ENCODE data around the gene NDUFS1. TPM values are rescaled to one million over a fixed set of nuclear protein-coding genes. Genes with fewer than 3 reads are reported as not detected.
A peak's percentile ranks its signal among the peaks of the same experiment; 100 is the strongest.

The NDUFS1 gene
- total and polyA plus RNA-seq, 9 of the 15 experiments (the other 6 are each of a cell fraction or from before 2014, with no cell fraction given), result 75.0 to 130 (median 91.5) TPM

DNA sequence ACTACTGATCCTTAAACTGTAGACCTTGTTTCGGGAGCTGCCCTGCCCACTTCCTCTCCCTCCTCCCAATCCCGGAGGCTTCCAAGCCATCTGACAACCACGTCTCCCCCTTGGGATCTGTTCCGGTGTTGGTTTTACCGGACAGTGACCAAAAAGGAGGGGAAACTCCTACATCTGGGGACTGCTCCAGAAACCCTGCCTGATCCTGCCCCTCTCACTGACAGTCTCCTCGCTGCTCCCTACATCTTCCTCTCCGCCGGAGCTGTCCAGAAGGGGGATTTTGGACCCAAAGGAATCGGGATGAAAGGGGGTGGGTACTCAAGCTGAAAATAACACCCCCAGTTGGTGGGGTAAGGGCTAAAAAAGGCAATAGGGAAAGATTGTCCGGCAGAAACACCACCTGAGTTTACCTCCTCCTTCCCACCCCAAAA lies 74.8 kb downstream of the NDUFS1 start (continued):
- TF ChIP-seq, protein P1, sequence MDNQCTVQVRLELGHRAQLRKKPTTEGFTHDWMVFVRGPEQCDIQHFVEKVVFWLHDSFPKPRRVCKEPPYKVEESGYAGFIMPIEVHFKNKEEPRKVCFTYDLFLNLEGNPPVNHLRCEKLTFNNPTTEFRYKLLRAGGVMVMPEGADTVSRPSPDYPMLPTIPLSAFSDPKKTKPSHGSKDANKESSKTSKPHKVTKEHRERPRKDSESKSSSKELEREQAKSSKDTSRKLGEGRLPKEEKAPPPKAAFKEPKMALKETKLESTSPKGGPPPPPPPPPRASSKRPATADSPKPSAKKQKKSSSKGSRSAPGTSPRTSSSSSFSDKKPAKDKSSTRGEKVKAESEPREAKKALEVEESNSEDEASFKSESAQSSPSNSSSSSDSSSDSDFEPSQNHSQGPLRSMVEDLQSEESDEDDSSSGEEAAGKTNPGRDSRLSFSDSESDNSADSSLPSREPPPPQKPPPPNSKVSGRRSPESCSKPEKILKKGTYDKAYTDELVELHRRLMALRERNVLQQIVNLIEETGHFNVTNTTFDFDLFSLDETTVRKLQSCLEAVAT (IDR thresholded peaks at IDR 0.05), result 0 out of 4 replicates have a peak, but pooled peaks of 1 of the 2 experiments have one; percentile 42
- TF ChIP-seq, protein P2, sequence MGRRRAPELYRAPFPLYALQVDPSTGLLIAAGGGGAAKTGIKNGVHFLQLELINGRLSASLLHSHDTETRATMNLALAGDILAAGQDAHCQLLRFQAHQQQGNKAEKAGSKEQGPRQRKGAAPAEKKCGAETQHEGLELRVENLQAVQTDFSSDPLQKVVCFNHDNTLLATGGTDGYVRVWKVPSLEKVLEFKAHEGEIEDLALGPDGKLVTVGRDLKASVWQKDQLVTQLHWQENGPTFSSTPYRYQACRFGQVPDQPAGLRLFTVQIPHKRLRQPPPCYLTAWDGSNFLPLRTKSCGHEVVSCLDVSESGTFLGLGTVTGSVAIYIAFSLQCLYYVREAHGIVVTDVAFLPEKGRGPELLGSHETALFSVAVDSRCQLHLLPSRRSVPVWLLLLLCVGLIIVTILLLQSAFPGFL (CRISPR knock-in tag; IDR thresholded peaks at IDR 0.05), result no peak
- TF ChIP-seq MAZ (CRISPR knock-in tag; conservative IDR thresholded peaks at IDR 0.05 in 1 of 2, IDR thresholded peaks at IDR 0.05 in 1 of 2), result peak in 1 of 2 experiments; percentile 31; a peak in 2 of 4 replicates
- TF ChIP-seq YY1 (IDR thresholded peaks at IDR 0.05; ENCODE audit: borderline replicate concordance in 1 of 3, control insufficient read depth in 1 of 3, extremely low read depth in 1 of 3, insufficient read depth in 3 of 3, insufficient read length in 1 of 3, insufficient replicate concordance in 2 of 3, low read depth in 1 of 3, low read length in 2 of 3), result peak in 1 of 3 experiments; percentile 22
- TF ChIP-seq TAF1 (IDR thresholded peaks at IDR 0.05; ENCODE audit: control insufficient read depth, extremely low read depth, insufficient read depth, low read length, severe bottlenecking), result peak; percentile 22
- no peak for TF ChIP-seq WHSC1 (IDR thresholded peaks at IDR 0.05; ENCODE audit: low read length)
- peak; percentile 16; the same call in 1 of the 2 replicates for TF ChIP-seq GABPB1 (CRISPR knock-in tag; IDR thresholded peaks at IDR 0.05)
- TF ChIP-seq POLR2B (IDR thresholded peaks at IDR 0.05; ENCODE audit: low read depth, partially characterized antibody), result peak; percentile 55
- no peak for TF ChIP-seq NEUROD1 (IDR thresholded peaks at IDR 0.05; ENCODE audit: borderline replicate concordance, low read depth, low read length, partially characterized antibody)
- no peak for TF ChIP-seq NELFE (IDR thresholded peaks at IDR 0.05; ENCODE audit: insufficient read depth, insufficient read length)
- peak; percentile 52; the same call in 1 of the 2 replicates for TF ChIP-seq SUPT5H (IDR thresholded peaks at IDR 0.05)
- TF ChIP-seq ZNF232 (CRISPR knock-in tag; IDR thresholded peaks at IDR 0.05), result no peak
- TF ChIP-seq MIER1 (IDR thresholded peaks at IDR 0.05; ENCODE audit: low read depth), result no peak
- TF ChIP-seq, protein P3, sequence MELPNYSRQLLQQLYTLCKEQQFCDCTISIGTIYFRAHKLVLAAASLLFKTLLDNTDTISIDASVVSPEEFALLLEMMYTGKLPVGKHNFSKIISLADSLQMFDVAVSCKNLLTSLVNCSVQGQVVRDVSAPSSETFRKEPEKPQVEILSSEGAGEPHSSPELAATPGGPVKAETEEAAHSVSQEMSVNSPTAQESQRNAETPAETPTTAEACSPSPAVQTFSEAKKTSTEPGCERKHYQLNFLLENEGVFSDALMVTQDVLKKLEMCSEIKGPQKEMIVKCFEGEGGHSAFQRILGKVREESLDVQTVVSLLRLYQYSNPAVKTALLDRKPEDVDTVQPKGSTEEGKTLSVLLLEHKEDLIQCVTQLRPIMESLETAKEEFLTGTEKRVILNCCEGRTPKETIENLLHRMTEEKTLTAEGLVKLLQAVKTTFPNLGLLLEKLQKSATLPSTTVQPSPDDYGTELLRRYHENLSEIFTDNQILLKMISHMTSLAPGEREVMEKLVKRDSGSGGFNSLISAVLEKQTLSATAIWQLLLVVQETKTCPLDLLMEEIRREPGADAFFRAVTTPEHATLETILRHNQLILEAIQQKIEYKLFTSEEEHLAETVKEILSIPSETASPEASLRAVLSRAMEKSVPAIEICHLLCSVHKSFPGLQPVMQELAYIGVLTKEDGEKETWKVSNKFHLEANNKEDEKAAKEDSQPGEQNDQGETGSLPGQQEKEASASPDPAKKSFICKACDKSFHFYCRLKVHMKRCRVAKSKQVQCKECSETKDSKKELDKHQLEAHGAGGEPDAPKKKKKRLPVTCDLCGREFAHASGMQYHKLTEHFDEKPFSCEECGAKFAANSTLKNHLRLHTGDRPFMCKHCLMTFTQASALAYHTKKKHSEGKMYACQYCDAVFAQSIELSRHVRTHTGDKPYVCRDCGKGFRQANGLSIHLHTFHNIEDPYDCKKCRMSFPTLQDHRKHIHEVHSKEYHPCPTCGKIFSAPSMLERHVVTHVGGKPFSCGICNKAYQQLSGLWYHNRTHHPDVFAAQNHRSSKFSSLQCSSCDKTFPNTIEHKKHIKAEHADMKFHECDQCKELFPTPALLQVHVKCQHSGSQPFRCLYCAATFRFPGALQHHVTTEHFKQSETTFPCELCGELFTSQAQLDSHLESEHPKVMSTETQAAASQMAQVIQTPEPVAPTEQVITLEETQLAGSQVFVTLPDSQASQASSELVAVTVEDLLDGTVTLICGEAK (IDR thresholded peaks at IDR 0.05), result peak; percentile 61
- TF ChIP-seq, protein P3 (CRISPR knock-in tag; IDR thresholded peaks at IDR 0.05), result no peak
- no peak for TF ChIP-seq HDAC8 (tag; IDR thresholded peaks at IDR 0.05)

All from K562 (cell line).